Measurements from ENCODE around the gene ADAM19.

DNA sequence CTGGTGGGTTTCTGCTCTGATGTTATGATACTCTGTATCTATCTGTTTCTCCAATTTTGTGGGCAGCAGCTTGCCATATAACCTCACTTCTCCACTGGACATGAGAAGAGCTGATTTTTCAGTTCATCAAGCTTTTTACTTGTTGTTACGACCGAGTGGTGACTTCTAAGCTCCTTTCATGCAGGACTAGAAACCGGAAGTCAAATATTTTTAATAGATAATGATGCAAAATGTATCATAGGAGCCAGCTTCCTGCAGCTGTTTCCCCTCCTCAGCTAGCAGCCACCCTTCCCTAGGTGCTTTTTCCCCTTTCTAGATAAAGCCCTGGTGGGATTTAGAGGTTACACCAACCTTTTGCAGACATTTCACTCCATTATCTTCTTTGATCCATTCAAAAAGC lies 17.0 kb upstream of the ADAM19 start:
- TF ChIP-seq POLR2A (IDR thresholded peaks at IDR 0.05; ENCODE audit: low read depth, low read length) (no peak), TAF1 (IDR thresholded peaks at IDR 0.05; ENCODE audit: borderline replicate concordance, low read depth, low read length) (no peak), POLR2AphosphoS5 (IDR thresholded peaks at IDR 0.05; ENCODE audit: low read depth, low read length) (no peak)

All from GM12892 (cell line).